Caki2 (cell line): ENCODE data around the gene DDI1. TPM values are rescaled to one million over a fixed set of nuclear protein-coding genes. Genes with fewer than 3 reads are reported as not detected.

Experiments used
- DNase-seq: peaks from one replicate; pipeline ENCODE4 v3.0.0-alpha.2; 2015; ENCODE audit warnings: low read depth
- in situ Hi-C: cut with HindIII; loops from 2 replicates; pipeline ENCODE4 v1.10.0; 2016; ENCODE audit warnings: low sequenced_read_pairs, low pct_unique_long_range_greater_than_20kb, mixed read lengths
- total RNA-seq: library from RNA; depleted of rRNA; stranded (reverse); fragments of >200 nt; shearing (Covaris generic); gene quantifications from 2 replicates; pipeline ENCODE4 v1.2.3, GENCODE V29; 2014; ENCODE audit warnings: low replicate concordance; rRNA removed

DDI1 gene
- total RNA-seq, 1 experiment from 2014 or later: not detected

DNA sequence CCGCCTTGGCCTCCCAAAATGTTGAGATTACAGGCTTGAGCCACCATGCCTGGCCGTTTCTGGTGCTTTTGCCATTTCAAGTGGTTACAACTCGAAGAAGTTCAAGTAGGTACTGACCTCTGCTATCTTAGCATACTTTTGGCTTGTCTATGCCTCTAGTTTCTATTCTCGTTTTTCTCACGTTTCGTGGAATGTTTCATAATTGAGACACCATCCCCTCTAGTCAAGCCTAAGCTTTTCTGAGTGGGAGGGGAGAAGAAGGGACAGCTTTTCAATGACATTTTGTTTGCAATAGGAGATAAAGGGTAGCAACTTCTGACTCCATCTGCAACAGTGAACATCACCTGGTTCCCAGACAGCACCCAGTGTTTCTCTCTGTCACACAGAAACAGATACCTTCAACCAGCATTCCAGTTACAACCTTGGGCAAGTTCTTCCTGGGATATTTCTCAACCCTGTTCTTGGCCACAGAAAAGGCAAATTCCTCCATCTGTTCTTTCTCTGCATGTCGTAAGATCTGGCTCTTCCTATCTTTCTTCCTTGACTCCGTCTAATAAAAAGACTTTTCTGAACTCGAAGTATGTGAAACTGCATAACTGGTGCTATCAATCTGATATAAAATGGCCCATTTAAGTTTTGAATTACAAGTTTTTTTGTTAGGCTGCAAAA lies 25.5 kb downstream of the DDI1 start:
- in situ Hi-C loops: no loop called here
- no peak for DNase-seq

GRCh38 chr11:104064034-104064630 lies 27.7 kb downstream of the DDI1 start:
- DNase-seq: no peak
- in situ Hi-C loops: no loop called here

GRCh38 chr11:104067534-104067933 lies 31.1 kb downstream of the DDI1 start:
- no peak for DNase-seq
- in situ Hi-C loops: no loop called here

DNA sequence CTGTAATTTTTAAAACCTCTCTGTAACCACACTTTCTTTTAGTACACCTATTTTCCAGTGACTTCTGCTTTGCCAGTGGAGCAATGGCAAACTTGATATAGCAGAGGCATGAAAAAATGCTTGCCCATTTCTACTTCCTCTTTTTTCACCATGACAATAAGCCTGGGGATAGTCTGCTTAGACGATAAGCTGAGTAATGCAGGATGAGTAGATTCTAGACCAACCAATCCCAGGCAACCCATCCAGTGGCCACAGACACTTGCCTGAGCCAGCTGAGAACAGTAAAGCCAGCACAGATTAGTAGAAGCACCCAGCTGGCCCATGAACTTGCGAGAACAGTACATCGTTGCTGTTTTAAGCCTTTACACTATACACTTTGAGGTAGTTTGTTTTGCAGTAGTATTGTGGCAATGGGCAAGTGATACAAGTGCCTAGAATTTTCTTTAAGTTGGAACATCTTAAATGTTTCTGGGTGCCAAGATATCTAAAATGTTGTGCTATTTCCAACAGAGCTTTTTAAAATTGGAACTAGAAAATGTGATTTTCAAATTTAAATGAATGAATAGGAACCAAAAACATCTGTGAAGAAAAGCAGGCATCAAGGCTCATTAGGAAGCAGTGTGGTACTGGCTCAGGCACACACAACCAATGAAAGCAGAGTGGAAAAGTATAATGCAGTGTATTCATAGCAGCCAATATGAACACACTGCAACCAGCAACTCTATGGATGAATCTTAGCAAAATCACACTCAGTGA lies 37.7 kb downstream of the DDI1 start:
- in situ Hi-C loops: no loop called here
- peak; percentile 1 for DNase-seq

DNA sequence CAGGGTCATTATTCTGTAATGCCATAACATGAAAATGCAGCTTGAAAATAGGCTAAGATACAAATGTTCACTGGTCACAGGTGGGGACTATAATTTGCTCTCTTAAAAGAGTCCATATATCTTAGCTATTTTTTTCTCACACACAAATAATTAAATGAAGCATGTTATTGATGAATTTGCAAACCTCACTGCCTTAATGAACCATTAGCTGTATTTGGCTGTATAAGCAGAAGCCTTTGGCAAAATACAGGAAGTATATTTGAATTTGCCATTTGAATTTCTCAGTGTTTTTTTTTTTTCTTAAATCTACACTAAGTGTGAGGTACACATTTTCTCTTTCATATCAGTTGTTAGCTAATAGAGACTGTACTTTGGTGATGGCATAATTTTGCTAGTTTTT lies 38.7 kb downstream of the DDI1 start:
- DNase-seq: no peak
- in situ Hi-C loops: no loop called here

- DNase-seq: no peak
- in situ Hi-C loops: no loop called here
Measured at GRCh38 chr11:104075706-104076105, 39.3 kb downstream of the DDI1 start.

GRCh38 chr11:104076455-104076854 lies 40.0 kb downstream of the DDI1 start:
- in situ Hi-C loops: no loop called here
- DNase-seq: no peak

DNA sequence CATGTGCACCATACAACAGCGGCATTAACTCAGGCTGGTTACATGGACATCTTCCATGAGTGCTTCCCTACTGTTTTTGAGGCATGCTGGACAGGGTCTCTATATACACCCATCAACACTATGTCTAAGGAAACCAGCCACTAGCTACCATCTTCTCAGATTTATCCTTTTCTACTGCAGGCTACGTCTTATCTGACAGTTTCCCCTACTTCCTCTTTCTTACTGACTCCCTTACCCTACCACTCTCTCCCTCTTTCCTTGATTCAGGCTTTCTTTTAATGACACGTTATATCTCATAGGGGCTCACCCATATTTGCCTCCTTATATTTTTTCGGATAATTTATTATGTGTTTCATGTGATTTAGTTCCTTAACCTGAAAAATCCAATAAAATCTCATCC lies 41.8 kb downstream of the DDI1 start:
- in situ Hi-C loops: no loop called here
- DNase-seq: no peak

GRCh38 chr11:104078995-104079394 lies 42.6 kb downstream of the DDI1 start:
- no peak for DNase-seq
- in situ Hi-C loops: no loop called here

- no peak for DNase-seq
- in situ Hi-C loops: no loop called here
Measured at GRCh38 chr11:104086621-104087020, 50.2 kb downstream of the DDI1 start.

Other genes starting within 250 kb of the DDI1 start
- 8.6 and 13.1 TPM in 2 replicates for gene PDGFD, start 127.5 kb downstream of the DDI1 start, total RNA-seq